ENCODE results near the gene ARHGAP10.

DNA sequence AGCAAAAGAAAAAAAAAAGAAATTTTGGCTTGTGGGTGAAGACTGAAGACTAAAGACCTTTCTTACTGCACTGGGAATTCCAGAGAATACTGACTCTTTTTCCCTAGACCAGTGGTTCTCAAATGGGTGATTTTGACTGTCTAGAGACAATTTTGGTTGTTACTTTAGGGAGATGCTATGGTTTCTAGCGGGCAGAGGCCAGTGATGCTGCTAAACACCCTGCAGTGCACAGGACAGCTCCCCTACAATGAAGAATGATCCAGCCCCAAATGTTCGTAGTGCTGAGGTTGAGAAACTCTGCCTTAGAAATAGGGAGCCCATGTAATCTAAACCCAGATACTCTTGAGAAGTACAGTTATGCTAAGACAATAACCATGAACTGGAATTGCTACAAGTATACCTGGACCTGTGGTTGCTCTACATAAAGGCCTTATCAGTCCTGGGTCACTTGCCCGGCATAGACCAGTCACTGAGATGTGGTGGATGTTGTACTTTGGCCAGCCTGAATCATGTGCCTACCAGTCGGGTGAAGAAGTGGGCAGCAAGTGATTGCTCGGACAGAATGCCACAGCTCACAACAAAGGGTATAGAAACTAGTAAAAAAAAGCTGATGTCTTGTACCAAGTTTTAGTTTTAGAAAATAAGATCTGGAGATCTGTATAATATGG lies 16.0 kb downstream of the ARHGAP10 start:
- TF ChIP-seq POLR2A (IDR thresholded peaks at IDR 0.05) (no peak), CTCF (IDR thresholded peaks at IDR 0.05) (no peak)

Measured in Peyer's patch (tissue), 4 donors.